K562 (cell line): Measurements from ENCODE around the gene ZNF48. TPM values are rescaled to one million over a fixed set of nuclear protein-coding genes. Genes with fewer than 3 reads are reported as not detected.

ENCODE experiments used
- DNMT1 ChIP-seq: fragments of 450-650 bp; IDR thresholded peaks from 2 replicates; pipeline ENCODE4 v1.6.1; 2016; ENCODE audit warnings: antibody characterized with exemption, mild to moderate bottlenecking
- E2F5 ChIP-seq: sonication (generic); formaldehyde crosslinking; IDR thresholded peaks from 2 replicates; pipeline ENCODE4 v1.8.0; 2022; ENCODE audit warnings: mild to moderate bottlenecking, missing genetic modification reagents
- FIP1L1 ChIP-seq: fragments of 200-400 bp; formaldehyde crosslinking; IDR thresholded peaks from 2 replicates; pipeline ENCODE4 v1.6.1; 2018; ENCODE audit warnings: mild to moderate bottlenecking, low read depth, low read length; ENCODE audit not compliant: poor library complexity, severe bottlenecking
- SIRT6 ChIP-seq: IDR thresholded peaks from one replicate; pipeline ENCODE4 v1.6.1; 2012; ENCODE audit warnings: low read depth, mild to moderate bottlenecking, control low read depth, inconsistent platforms, low read length, moderate library complexity
- STAT5B ChIP-seq: fragments of 250-450 bp; sonication (Bioruptor Pico); IDR thresholded peaks from 2 replicates; pipeline ENCODE4 v1.8.0; 2021; ENCODE audit warnings: mild to moderate bottlenecking, inconsistent platforms
- U2AF1 ChIP-seq: fragments of 200-400 bp; formaldehyde crosslinking; optimal IDR thresholded peaks from 2 replicates; pipeline ENCODE3; 2017; ENCODE audit warnings: mild to moderate bottlenecking, low read depth, low read length, moderate library complexity
- ZNF143 ChIP-seq: sonication (generic); formaldehyde crosslinking; IDR thresholded peaks from 2 replicates; pipeline ENCODE4 v1.9.0; 2022; ENCODE audit warnings: mild to moderate bottlenecking, missing genetic modification reagents
- ZNF282 ChIP-seq: sonication (generic); formaldehyde crosslinking; IDR thresholded peaks from 2 replicates; pipeline ENCODE4 v1.8.1; 2023; ENCODE audit warnings: missing genetic modification reagents
- ZNF316 ChIP-seq: fragments of 450-650 bp; IDR thresholded peaks from 2 replicates; pipeline ENCODE4 v1.6.1; 2016
- ZNF398 ChIP-seq: fragments of 250-450 bp; sonication (Bioruptor Pico); IDR thresholded peaks from 2 replicates; pipeline ENCODE4 v1.8.0; 2021; ENCODE audit warnings: moderate library complexity, mild to moderate bottlenecking, inconsistent platforms
- ZNF444 ChIP-seq: fragments of 250-450 bp; sonication (Bioruptor Pico); IDR thresholded peaks from 2 replicates; pipeline ENCODE4 v1.4.0; 2020; ENCODE audit warnings: mild to moderate bottlenecking, moderate library complexity
- ZNF785 ChIP-seq: fragments of 250-450 bp; sonication (Bioruptor Pico); IDR thresholded peaks from 2 replicates; pipeline ENCODE4 v1.4.0; 2020; ENCODE audit warnings: mild to moderate bottlenecking
- ZSCAN32 ChIP-seq: fragments of 450-650 bp; formaldehyde crosslinking; IDR thresholded peaks from 2 replicates; pipeline ENCODE4 v1.4.0; 2020; ENCODE audit warnings: mild to moderate bottlenecking, moderate library complexity
- polyA plus RNA-seq, 8 experiments: library from polyadenylated mRNA; depleted of rRNA in 4 of 8; stranded (reverse) in 5 of 8; unstranded in 3 of 8; fragments of >200 nt; fragmentation: Nextera tagmentation in 2 of 8; fragmentation: Illumina TruSeq in 1 of 8; extraction: Ambion mirVana in 2 of 8; extraction: Trizol in 1 of 8; gene quantifications; 2 replicates each; pipeline versions ENCODE4 v1.2.1 to v1.2.3, GENCODE V29; 2011 to 2014; ENCODE audit warnings: inconsistent platforms in 1 of 8, missing spikeins in 1 of 8
- total RNA-seq, 7 experiments: library from RNA; depleted of rRNA in 6 of 7; stranded (reverse); fragments of >200 nt in 6 of 7; fragmentation: Illumina TruSeq in 2 of 7; extraction: Trizol in 2 of 7; gene quantifications; 2 replicates each; pipeline versions ENCODE4 v1.2.1 to v1.2.3, GENCODE V29; 2011 to 2021; ENCODE audit warnings: low replicate concordance in 1 of 7
- TF ChIP-seq, protein P1 (sequence below): fragments of 250-450 bp; sonication (Bioruptor Pico); IDR thresholded peaks from 2 replicates; pipeline ENCODE4 v1.5.0; 2021; ENCODE audit warnings: mild to moderate bottlenecking, moderate library complexity

ZNF48 gene
- total and polyA plus RNA-seq, 9 of the 15 experiments (the other 6 are each of a cell fraction or from before 2014, with no cell fraction given), result 0.38 to 11.6 (median 4.7) TPM

DNA sequence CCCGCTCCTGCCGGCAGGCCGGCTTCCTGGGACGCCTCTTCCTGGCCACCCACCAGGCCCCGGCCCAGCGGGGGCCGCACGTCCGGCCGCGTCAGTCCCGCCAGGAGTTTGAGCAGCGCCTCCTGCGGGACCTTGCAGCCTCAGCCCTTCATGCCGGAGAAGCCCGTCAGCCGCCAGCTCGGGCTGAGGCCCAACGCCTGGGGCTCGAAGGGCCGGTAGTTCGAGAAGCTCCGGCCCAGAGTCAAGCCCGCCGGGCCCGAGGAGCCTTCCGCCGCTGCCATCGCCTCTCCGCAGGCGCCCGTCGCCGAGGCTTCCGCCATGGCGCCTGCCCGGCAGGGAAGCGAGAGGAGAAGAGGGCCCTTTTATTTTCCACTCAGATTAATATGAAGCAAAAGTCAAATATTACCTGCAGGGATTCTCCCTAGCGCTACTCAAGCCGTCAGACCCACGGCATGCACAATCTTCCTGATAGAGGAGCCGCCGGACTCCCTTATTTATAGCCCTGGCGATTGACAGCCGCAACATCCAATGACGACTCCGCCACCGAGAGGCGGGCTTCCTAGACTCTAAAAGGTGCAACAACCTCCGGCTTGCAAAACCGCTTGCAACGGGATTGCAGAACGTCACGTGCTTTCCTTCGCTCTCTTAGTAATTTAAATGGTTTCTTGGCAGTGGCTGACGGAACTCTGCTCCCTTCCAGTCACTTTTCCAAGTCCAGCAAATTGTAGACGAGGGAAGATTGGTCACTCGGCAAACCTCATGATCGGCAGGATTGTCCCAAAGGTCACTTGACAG, 50.4 kb downstream of the ZNF48 start, which contains the start of gene SEPHS2 (continued):
- TF ChIP-seq U2AF1 (peak; percentile 82), ZSCAN32 (CRISPR knock-in tag) (no peak), STAT5B (CRISPR knock-in tag) (no peak), E2F5 (CRISPR knock-in tag) (no peak), FIP1L1 (peak; percentile 80), ZNF143 (CRISPR knock-in tag) (no peak), DNMT1 (no peak), ZNF282 (no peak), ZNF785 (CRISPR knock-in tag) (no peak), ZNF316 (no peak), ZNF444 (CRISPR knock-in tag) (no peak), SIRT6 (no peak), ZNF398 (CRISPR knock-in tag) (no peak)
- TF ChIP-seq, protein P1, sequence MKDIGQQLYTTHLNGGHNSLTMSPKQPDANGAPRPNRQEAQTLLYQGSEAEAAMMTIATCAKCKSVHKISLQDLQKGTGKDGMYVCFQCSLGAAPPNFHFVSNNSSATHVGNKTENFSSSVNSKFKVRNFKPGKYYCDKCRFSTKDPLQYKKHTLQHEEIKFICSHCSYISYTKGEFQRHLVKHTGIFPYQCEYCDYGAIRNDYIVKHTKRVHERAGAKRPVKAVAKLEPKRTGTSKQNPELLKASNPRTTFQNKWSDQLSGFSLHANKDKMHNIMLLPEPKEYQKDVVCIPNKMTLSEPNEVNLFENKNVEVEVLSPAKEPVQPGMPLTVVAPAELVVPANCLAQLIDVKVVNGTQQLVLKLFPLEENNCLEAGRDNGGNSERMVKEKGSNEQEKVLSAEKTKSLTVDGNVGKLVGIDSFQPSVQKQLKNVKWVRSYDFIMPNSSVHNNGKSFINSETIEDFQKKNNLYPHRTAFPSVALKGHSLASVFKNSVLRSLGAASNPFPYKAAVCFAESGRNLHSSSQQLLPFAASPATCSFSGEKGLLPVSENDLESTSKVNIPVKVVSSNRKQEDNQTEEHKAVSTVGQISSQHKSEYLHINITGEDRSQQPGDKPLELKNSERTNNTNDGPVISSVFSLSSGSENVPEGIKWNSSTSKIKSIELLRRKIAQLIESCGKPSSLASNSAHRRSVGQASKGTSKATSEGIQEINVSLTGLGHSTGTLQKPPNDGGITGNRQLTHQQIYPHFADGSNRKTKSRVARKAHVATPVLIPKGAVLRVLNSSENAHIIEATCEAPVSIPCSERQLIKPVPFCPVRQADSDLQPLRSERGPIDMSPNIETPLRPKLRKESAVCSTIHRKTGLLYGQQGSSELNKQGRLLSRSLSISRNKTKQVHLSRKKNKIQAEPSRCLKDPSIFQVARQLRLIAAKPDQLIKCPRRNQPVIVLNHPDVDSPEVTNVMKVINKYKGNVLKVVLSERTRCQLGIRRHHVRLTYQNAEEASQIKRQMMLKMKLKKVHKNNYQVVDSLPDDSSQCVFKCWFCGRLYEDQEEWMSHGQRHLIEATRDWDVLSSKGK (CRISPR knock-in tag), result no peak
